Peyer's patch (tissue), 4 donors: Measurements from ENCODE around the gene HOXD8. TPM values are rescaled to one million over a fixed set of nuclear protein-coding genes. Genes with fewer than 3 reads are reported as not detected.

ENCODE experiments used
- DNase-seq, 3 donors: peaks; one replicate each; pipeline ENCODE4 v3.0.0-alpha.2; 2017 to 2019
- H3K27ac ChIP-seq, 4 donors: fragments of 200-600 bp; sonication (generic); one replicate each; pipeline ENCODE4 v1.5.1; 2016 to 2019
- H3K27me3 ChIP-seq, 2 donors: fragments of 200-600 bp; sonication (generic); one replicate each; pipeline ENCODE4 v1.5.1; 2019
- H3K36me3 ChIP-seq, 3 donors: fragments of 200-600 bp; sonication (generic); one replicate each; pipeline ENCODE4 v1.5.1; 2016 to 2019
- H3K4me1 ChIP-seq, 4 donors: fragments of 200-600 bp; sonication (generic); one replicate each; pipeline ENCODE4 v1.5.1; 2016 to 2019
- H3K4me3 ChIP-seq, 4 donors: fragments of 200-600 bp; sonication (generic); 1 replicate in 3 of 4; 2 replicates in 1 of 4; pipeline ENCODE4 v1.5.1; 2016 to 2019; ENCODE audit warnings: mild to moderate bottlenecking in 1 of 4
- H3K9me3 ChIP-seq, 4 donors: fragments of 200-600 bp; sonication (generic); one replicate each; pipeline ENCODE4 v1.5.1; 2016 to 2019; ENCODE audit warnings: mild to moderate bottlenecking in 1 of 4
- POLR2A ChIP-seq, 2 donors: fragments of 450-650 bp; IDR thresholded peaks; one replicate each; pipeline ENCODE4 v1.5.1; 2017; ENCODE audit warnings: antibody characterized with exemption in 2 of 2, mild to moderate bottlenecking in 2 of 2, moderate library complexity in 2 of 2
- total RNA-seq, 4 donors: library from RNA; depleted of rRNA; stranded (reverse); fragments of >200 nt; gene quantifications; one replicate each; pipeline ENCODE4 v1.1.0, GENCODE V29; 2016
- TF ChIP-seq, protein P1 (sequence below), 6 experiments: fragments of 450-650 bp in 4 of 6; fragments of 200-600 bp in 2 of 6; sonication (generic) in 1 of 6; IDR thresholded peaks; one replicate each; pipeline ENCODE4 v1.5.1; 2017 to 2019; ENCODE audit warnings: antibody characterized with exemption in 6 of 6, mild to moderate bottlenecking in 3 of 6, moderate library complexity in 1 of 6

HOXD8 gene
- 1 to 10 TPM; 3.3 to 9.1 (median 5.0) TPM for total RNA-seq

DNA sequence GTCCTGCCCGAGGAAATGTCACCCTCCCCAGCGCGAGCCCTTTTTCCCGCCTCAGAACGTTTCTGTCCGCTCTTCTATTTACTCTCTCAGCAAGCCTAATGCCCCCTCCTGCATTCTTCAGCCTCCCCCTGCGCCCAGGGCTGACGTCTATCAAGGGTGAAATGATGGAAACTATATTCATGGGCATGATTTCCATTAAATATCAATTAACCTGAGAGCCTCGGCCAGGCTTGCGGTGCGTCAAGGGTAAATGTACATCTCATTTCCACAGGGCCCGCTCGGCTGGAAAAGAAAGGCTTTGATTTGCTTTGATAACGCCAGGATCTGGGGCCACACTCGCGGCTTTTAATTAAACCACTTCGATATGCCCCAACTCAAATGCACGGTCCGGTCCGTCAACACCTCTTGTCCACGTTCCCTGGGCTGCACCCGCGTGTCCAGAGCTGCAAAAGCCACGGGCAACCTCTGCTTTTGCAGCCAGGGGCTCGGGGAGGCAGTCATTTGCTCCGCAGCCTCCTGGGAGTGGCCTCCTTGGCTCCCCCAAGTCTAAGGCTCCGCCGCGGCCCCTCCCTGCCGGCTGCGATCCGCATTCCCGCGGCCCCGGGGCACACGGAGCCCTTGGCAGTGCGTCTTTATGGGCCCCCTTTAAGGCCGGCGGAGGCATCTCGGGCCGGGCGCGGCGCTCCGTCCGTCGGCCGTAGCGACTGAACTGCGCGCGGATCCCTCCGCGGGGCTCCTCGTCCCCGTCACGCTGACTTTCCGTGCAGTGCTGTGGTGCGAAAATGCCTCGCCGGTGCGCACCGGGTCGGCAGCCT, at the start of gene HOXD8:
Gene HOXD8 (plus strand): TSS at position 724 of the 815 bp plus-strand sequence. CDS start 662 bp downstream, outside the sequence.
- no peaks in the 10 kb centered on the region for H3K36me3 ChIP-seq
- peak in 2 of 3 donors; percentile 70 to 75 for DNase-seq
- TF ChIP-seq POLR2A (IDR thresholded peaks at IDR 0.05) = peak in 1 of 2 donors; percentile 27
- TF ChIP-seq, protein P1, sequence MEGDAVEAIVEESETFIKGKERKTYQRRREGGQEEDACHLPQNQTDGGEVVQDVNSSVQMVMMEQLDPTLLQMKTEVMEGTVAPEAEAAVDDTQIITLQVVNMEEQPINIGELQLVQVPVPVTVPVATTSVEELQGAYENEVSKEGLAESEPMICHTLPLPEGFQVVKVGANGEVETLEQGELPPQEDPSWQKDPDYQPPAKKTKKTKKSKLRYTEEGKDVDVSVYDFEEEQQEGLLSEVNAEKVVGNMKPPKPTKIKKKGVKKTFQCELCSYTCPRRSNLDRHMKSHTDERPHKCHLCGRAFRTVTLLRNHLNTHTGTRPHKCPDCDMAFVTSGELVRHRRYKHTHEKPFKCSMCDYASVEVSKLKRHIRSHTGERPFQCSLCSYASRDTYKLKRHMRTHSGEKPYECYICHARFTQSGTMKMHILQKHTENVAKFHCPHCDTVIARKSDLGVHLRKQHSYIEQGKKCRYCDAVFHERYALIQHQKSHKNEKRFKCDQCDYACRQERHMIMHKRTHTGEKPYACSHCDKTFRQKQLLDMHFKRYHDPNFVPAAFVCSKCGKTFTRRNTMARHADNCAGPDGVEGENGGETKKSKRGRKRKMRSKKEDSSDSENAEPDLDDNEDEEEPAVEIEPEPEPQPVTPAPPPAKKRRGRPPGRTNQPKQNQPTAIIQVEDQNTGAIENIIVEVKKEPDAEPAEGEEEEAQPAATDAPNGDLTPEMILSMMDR (IDR thresholded peaks at IDR 0.05) = no peak
- H3K4me3 ChIP-seq = peak within 1 kb of the TSS; percentile 38 to 63 (median 52)
- H3K27me3 ChIP-seq = peaks cover 0 to 28% of the 10 kb centered on the region in 2 donors
- H3K27ac ChIP-seq = peak within 1 kb of the TSS; percentile 72 to 97 (median 86)
- peaks cover 0 to 22% (median 0%) of the 10 kb centered on the region in 4 donors for H3K4me1 ChIP-seq
- H3K9me3 ChIP-seq = no peaks in the 10 kb centered on the region

- Histone ChIP-seq H3K4me3 (peak overlapping the region in 2 of 4 donors; percentile 40 to 44), H3K27me3 (peaks cover 0 to 82% of the 10 kb centered on the region in 2 donors), H3K9me3 (peaks cover 0 to 35% (median 0%) of the 10 kb centered on the region in 4 donors), H3K27ac (no peak overlapping the region), H3K36me3 (no peaks in the 10 kb centered on the region), H3K4me1 (peaks cover 0 to 15% (median 0%) of the 10 kb centered on the region in 4 donors)
- no peak for TF ChIP-seq POLR2A (IDR thresholded peaks at IDR 0.05)
- TF ChIP-seq, protein P1 (IDR thresholded peaks at IDR 0.05) = peak in 4 of 6 experiments; percentile 40 to 52 (median 46)
- peak in 1 of 3 donors; percentile 58 for DNase-seq
Measured at GRCh38 chr2:176079831-176080539, 49.5 kb upstream of the HOXD8 start.

DNA sequence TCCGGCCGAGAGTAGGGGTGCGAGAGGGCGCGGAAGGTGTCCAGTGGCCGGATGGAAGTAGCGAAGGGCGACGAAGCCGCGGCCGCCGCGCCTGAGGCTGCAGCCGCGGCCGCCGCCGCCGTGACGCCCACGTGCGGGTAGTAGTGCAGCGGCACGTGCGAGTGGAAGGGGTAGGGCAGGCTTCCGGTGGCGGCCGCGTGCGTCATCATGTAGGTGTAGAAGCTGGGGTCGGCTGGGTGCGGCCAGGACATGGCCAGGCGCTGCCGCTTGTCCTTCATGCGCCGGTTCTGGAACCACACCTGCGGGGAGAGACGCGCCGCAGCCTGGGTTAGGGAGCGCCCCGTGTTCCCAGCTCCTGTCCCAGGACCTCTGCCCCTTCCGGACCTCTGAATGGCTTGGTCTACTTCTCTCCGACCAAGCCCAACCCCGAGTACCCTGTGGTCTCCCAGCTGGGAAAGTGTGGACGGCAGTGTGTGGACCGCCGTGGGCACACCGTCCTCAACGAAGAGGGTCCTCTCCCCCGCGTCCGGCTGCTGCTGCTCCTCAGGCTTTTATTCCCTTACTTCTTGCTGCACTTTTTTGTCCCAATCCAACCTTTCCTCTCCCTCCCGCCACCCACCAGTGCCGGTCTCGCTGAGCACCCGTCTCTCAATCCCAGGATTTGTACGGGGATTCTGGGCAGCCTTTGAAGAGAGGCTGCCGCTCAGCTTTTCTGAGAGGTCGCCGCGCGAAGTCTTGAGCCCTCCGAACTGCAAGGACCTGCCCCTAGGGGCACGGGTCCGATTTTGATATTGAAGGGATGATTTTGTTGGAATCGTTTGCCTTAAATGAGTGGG, 48.7 kb upstream of the HOXD8 start:
- TF ChIP-seq, protein P1 (IDR thresholded peaks at IDR 0.05) = no peak
- TF ChIP-seq POLR2A (IDR thresholded peaks at IDR 0.05) = no peak
- H3K27me3 ChIP-seq = peaks cover 0 to 82% of the 10 kb centered on the region in 2 donors
- H3K4me1 ChIP-seq = peaks cover 0 to 15% (median 0%) of the 10 kb centered on the region in 4 donors
- DNase-seq = peak in 1 of 3 donors; percentile 64
- peaks cover 0 to 35% (median 0%) of the 10 kb centered on the region in 4 donors for H3K9me3 ChIP-seq
- H3K27ac ChIP-seq = no peak overlapping the region
- H3K4me3 ChIP-seq = peak overlapping the region in 2 of 4 donors; percentile 40 to 44
- H3K36me3 ChIP-seq = no peaks in the 10 kb centered on the region

DNA sequence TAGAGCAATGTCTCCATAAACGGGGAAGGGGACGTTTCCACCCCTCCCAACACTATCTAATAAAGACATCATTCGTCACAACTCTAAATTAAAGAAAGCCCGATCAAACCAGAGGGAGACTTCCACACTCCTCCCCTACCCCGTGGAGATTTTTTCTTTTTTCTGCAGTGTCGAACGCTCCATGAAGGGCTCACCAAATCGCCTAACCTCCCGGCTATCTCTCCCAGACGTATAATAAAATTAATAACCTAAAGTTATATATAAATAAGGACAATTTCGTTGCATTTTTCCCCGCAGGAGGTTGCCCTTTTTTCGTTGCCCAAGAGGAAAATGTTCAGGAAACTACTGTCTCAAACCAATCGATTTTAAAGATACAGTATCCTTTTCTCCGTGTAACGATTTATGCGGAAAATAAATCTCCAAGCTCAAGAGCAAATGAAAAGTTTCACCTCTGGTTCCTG, 48.1 kb upstream of the HOXD8 start:
- H3K4me3 ChIP-seq = no peak overlapping the region

More for the DNA sequence above, 48.1 kb upstream of the HOXD8 start:
- DNase-seq = no peak
- Histone ChIP-seq H3K36me3 (no peaks in the 10 kb centered on the region), H3K27me3 (peaks cover 0 to 82% of the 10 kb centered on the region in 2 donors), H3K27ac (no peak overlapping the region), H3K9me3 (peaks cover 0 to 35% (median 0%) of the 10 kb centered on the region in 4 donors), H3K4me1 (peaks cover 0 to 15% (median 0%) of the 10 kb centered on the region in 4 donors)
- TF ChIP-seq, protein P1 (IDR thresholded peaks at IDR 0.05) = no peak
- no peak for TF ChIP-seq POLR2A (IDR thresholded peaks at IDR 0.05)
